GM23338 (cell line): Measurements from ENCODE around the gene CEPT1.

Experiments
- CTCF ChIP-seq, 2 experiments: fragments of 200-600 bp in 1 of 2; sonication (generic) in 1 of 2; conservative IDR thresholded peaks; 2 replicates each; pipeline versions ENCODE4 v1.5.1 to v1.6.1; 2016 to 2017; ENCODE audit warnings: antibody characterized with exemption in 2 of 2, low read depth in 2 of 2, mild to moderate bottlenecking in 2 of 2, moderate library complexity in 1 of 2
- EZH2 ChIP-seq: fragments of 200-600 bp; sonication (generic); IDR thresholded peaks from one replicate; pipeline ENCODE4 v1.8.0; 2017; ENCODE audit warnings: antibody characterized with exemption, mild to moderate bottlenecking, low read depth; ENCODE audit not compliant: unreplicated experiment
- EZH2phosphoT487 ChIP-seq: fragments of 200-600 bp; sonication (generic); IDR thresholded peaks from one replicate; pipeline ENCODE4 v1.8.1; 2018; ENCODE audit warnings: antibody characterized with exemption; ENCODE audit not compliant: unreplicated experiment
- JUNB ChIP-seq: IDR thresholded peaks from one replicate; pipeline ENCODE4 v1.6.1; 2016; ENCODE audit warnings: antibody characterized with exemption; ENCODE audit not compliant: unreplicated experiment
- POLR2AphosphoS5 ChIP-seq: IDR thresholded peaks from 2 replicates; pipeline ENCODE4 v1.6.1; 2016; ENCODE audit warnings: antibody characterized with exemption, low read depth
- REST ChIP-seq: IDR thresholded peaks from one replicate; pipeline ENCODE4 v1.6.1; 2018; ENCODE audit warnings: antibody characterized with exemption; ENCODE audit not compliant: unreplicated experiment
- ZNF331 ChIP-seq: fragments of 250-450 bp; sonication (Bioruptor Pico); IDR thresholded peaks from 2 replicates; pipeline ENCODE4 v1.5.0; 2020; ENCODE audit warnings: low read depth, mild to moderate bottlenecking, moderate library complexity

- no peak for TF ChIP-seq CTCF (conservative IDR thresholded peaks at IDR 0.05; ENCODE audit: low read depth in 2 of 2)
- TF ChIP-seq ZNF331 (CRISPR knock-in tag): no peak
- TF ChIP-seq POLR2AphosphoS5: no peak
- TF ChIP-seq EZH2: no peak
- TF ChIP-seq REST: no peak
- TF ChIP-seq EZH2phosphoT487: no peak
- no peak for TF ChIP-seq JUNB
These were observed 88.1 kb downstream of the CEPT1 start for GRCh38 chr1:111227851-111228747.
